Stimulated activated CD4-positive, alpha-beta T cell treated with anti-CD3 and anti-CD28 coated beads, TNF-alpha, amount 100 ng/mL, for 4 hours (primary cell): ENCODE results near the gene NCAPG2.
"Not testable (repeated sequence)": the region's sequence is repeated elsewhere in the genome, so short reads cannot be mapped to it uniquely, and the experiment has no call there.

ENCODE experiments used
- DNase-seq, 3 experiments: peaks; one replicate each; pipeline ENCODE4 v3.0.0-alpha.2; 2020; ENCODE audit warnings: low read depth in 3 of 3

Gene NCAPG2

GRCh38 chr7:158676171-158676840, 28.3 kb downstream of the NCAPG2 start:
- DNase-seq = no peak

DNA sequence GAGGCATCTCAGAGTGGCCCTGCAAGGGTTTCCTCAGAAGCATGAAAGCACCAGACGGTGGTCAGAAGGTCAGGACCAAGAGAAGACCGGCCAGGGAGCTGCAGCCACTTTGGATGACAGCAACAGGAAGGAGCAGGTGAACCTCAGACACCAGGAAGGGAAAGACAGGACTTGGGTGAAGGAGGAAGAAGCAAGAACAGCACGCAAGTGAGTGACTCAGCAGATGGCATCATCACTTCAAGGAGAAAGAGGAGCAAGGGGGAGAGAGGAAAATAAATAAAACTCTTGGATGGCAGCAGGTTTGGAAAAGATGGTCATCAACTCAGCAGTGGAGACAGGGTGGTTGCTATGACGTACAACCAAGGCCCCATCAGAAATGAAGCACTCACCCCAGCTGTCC, 31.6 kb downstream of the NCAPG2 start:
- no peak for DNase-seq

DNA sequence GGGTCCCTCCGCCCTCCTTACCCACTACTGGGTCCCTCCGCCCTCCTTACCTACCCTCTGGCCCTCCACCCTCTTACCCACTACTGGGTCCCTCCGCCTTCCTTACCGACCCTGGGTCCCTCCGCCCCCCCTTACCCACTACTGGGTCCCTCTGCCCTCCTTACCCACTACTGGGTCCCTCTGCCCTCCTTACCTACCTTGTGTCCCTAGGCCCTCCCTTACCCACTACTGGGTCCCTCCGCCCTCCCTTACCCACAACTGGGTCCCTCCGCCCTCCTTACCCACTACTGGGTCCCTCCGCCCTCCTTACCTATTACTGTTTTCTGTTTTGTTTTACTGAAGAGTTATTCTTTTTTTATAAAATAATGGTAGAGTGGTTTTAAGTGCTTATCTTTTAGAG, 36.5 kb downstream of the NCAPG2 start:
- not testable (repeated sequence) for DNase-seq

DNA sequence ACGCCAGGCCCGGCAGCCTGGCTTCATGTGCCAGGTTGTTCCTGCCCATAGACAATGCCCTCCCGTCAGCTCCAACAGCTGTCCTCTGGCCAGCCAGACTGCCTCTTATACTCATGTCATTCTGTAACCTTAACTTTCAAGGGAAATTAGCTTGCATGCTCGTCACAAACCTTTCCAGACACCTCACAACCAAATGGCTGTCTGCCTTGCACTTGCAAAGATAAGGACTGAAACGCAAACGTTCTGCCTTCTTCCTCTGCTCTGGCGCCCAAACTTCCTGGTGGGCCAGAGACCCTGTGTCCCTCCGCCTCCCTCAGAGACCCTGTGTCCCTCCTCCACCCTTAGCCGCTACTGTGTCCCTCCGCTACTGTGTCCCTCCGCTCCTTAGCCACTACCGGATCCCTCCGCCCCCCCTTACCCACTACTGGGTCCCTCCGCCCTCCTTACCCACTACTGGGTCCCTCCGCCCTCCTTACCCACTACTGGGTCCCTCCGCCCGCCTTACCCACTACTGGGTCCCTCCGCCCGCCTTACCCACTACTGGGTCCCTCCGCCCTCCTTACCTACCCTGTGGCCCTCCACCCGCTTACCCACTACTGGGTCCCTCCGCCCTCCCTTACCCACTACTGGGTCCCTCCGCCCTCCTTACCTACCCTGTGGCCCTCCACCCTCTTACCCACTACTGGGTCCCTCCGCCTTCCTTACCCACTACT, 37.5 kb downstream of the NCAPG2 start:
- not testable (repeated sequence) for DNase-seq

GRCh38 chr7:158666401-158666800, 38.2 kb downstream of the NCAPG2 start:
- DNase-seq = no peak

DNA sequence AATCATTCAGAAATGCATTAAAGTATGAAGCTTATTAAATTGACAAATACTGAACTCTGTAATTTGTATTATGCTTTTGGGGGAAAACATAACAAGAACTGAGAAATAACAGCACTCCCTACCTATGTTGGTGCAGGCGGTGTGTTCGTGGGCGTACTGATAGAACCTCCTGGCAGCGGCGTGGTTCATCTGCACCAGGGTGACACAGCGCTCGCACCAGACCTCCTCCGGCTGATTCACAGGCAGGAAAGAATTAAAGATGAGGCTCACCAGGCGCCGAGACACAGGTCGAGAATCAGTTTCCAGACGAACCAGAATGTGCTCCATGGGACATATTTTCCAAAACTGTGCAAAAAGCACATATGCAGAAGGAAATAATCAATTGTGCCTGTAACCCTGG, 40.2 kb downstream of the NCAPG2 start:
- no peak for DNase-seq

GRCh38 chr7:158663428-158663741, 41.2 kb downstream of the NCAPG2 start:
- no peak for DNase-seq

DNA sequence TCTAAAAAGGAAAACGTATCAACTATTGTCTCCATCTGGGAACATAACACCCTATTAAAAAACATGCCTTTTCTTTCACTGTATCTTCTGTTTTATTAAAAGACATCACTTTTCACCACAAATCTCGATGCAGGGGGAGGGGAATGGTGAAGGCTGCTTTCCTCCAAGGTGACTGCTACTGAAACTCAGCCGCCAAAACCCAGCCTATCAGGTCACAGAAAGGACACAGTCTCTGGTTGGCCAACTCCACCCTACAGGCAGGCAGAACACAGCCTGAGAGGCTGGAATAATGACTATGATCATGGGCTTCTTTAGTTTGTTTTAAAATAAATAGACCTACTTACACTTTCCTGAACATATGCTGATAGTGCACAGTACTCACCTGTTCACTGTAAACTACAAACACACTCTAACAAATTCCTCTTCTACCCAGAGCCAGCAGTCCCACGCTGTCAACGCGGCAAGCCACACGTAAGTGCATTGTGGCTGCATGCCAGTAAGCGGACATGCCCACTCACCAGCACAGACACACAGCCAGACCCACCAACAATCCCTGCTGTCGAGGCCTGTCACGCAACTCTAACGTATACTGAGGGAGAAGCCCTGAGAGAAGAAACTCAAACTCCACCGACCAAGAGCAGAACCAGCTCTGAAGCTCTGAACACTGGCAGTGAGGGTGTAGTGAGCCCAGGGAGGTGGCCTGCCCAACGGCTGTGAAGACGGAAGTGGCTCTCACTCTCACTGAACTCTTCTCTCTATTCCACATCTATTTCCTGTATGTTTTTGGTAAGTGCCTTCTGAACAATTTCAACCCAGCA, 41.8 kb downstream of the NCAPG2 start:
- no peak for DNase-seq

DNA sequence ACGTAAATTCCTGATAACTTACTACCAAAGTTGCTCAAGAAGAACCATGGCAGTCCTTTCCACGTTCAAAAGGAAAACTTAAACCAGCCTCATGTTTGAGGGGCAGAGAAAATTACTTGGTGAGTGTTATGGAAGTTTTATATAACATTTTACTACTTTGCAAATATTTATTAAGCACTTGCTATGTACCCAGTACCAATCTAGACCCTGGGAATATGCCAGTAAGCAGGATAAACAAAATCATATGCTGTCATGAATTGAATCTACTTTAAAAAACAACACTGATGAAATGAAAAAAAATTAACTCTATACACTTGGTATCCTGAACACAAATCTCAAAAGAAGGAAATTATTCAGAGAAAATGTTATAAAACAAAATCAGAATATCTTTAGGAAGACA, 46.1 kb downstream of the NCAPG2 start:
- no peak for DNase-seq

DNA sequence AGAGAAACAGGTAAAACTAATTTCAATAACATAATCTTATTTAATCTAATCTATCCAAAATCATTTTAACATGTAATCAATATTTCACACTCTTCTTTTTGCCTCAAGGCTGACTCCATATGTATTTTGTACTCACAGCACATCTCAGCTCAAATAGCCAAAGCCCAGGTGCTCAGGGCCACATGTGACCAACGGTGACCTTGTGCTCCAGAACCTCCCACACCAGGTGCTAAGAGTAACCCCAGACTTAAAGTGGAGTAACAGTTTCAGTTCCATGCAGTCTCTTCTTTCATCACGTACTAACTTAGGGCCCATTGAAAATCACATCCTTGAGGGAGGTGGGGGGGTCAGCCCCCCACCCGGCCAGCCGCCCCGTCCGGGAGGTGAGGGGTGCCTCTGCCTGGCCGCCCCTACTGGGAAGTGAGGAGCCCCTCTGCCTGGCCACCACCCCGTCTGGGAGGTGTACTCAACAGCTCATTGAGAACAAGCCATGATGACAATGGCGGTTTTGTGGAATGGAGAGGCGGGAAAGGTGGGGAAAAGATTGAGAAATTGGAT, 47.3 kb downstream of the NCAPG2 start:
- no peak for DNase-seq

DNA sequence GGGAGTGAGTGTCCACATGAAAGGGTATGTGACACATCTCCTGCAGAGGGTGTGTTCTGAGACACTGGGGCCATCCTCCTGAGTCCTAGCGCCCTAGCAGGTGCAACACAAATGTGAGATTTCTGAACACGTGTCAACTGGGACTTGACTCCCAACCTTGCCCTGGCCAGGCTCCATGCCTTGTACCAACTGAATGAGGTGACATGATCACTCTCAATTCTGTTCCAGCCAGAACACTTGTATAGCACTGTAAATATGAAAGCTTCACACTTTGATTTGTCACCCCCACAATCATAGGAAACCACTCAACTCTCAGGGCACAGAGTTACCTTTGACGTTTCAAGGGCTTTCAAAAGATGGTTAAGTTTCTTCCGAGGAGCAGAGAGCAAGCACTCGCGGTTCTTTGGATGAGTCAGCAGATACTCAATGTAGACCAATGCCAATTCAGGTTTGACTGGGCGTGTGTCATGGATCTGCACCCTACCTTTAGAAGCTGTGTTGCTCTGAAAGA, 48.6 kb downstream of the NCAPG2 start:
- DNase-seq = no peak

- DNase-seq = no peak
Measured at GRCh38 chr7:158655507-158655906, 49.1 kb downstream of the NCAPG2 start.

DNA sequence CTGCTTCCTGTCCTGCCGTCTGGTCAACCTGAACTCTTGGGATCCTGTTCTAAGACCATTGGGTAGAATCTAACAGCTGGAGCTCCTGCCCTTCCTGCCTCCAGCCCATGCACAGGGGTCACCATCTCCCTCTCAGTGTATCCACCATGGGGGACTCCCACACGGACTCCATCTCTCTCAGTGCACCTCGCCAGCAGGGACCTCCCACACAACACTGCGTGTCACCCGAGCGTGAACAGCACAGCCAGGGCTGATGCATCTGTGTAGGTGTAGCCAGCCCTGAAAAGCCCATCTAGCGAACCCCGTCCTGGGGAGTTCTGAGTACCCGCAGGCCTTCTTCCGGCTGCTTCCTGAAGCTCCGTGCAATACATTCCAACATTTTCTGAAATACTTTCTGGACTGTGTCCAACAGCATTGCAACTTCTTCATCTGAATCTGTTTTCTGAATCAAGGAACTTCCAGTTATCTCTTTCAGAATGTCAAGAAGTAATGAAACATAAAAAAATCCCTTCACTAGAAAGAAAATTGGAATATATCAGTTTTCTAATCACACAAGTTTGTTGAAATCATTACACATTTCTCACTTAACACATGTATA, 52.5 kb downstream of the NCAPG2 start:
- DNase-seq = no peak

DNA sequence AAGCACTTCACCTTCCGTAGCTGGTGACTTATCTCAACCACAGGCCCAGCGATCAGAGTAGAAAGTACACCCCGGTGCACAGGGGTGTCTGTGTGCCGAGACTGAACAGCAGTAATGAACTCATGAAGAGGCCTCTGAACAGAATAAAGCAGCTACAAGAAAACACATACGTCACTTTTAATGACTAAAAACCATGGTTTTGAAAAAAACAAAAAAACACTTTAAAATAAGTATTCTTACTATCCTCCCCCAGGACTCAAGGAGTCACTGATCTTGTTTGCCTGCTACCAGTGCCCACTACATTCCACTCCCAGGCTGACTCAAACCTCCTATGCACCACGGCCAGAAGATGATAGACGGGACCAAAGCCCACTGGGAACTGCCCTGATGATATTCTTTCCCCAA, 53.8 kb downstream of the NCAPG2 start:
- DNase-seq = no peak

GRCh38 chr7:158649279-158649678, 55.3 kb downstream of the NCAPG2 start:
- DNase-seq = no peak

DNA sequence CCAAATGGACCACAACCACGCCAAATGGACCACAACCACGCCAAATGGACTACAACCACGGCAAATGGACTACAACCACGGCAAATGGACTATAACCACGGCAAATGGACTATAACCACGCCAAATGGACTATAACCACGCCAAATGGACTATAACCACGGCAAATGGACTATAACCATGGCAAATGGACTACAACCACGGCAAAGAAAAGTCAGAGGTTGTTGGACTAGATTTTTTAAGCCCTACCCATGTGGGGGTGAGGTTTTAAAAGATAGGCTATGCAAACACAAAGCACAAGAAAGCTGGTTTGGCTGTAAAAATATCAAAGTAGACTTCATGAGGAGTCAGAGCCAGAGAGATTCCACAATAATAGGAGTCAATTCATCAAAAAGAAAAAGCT, 55.8 kb downstream of the NCAPG2 start:
- no peak for DNase-seq

- no peak for DNase-seq
Measured at GRCh38 chr7:158648168-158648567, 56.4 kb downstream of the NCAPG2 start.

DNA sequence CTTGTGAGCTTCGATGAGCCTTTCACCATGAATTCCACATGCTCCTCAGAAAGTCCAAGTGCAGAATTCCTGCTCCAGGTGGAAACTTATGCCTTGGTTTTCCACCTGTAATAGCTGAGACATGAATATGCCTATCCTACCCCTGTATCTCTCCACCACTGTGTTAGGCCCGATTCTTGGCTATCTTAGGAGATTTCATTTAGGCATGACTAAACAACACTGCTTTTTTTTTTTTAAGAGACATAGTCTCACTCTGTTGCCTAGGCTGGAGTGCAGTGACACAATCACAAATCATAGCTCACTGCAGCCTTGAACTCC, 57.2 kb downstream of the NCAPG2 start:
- no peak for DNase-seq

GRCh38 chr7:158646766-158647474, 57.7 kb downstream of the NCAPG2 start:
- no peak for DNase-seq

GRCh38 chr7:158645842-158646241, 58.8 kb downstream of the NCAPG2 start:
- no peak for DNase-seq

DNA sequence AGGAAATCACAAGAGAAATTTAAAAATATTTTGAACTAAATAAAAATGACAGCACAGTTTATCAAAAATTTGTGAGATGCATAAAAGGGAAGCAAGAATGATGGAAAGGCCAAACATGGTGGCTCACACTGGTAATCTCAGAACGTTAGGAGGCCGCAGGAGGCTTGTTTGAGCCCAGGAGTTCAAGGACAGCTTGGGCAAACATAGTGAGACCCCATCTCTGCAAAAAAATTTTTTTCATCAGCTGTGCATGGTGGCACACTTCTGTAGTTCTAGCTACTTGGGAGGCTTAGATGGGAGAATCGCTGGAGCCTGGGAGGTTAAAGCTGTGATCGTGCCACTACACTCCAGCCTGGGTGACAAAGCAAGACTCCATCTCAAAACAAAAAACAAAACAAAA, 62.5 kb downstream of the NCAPG2 start:
- no peak for DNase-seq

DNA sequence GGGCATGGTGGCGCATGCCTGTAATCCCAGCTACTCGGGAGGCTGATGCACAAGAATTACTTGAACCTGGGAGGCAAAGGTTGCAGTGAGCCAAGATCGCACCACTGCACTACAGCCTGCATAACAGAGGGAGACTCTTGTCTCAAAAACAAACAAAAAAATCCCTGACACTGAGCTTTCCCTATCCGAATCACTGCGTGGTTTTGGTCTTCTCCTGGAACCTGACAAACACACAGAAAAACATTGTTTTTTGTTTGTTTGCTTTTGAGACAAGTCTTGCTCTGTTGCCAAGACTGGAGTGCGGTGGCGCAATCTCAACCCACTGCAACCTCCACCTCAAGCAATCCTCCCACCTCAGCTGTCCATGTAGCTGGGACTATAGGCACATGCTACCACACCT, 66.6 kb downstream of the NCAPG2 start:
- DNase-seq = no peak
